SU-DHL-6 (cell line): ENCODE results near the gene POLE.

Experiments
- CTCF ChIP-seq: fragments of 200-600 bp; sonication (generic); IDR thresholded peaks from one replicate; pipeline ENCODE4 v1.5.1; 2017; ENCODE audit warnings: antibody characterized with exemption, mild to moderate bottlenecking, low read length, moderate library complexity; ENCODE audit not compliant: insufficient read depth, poor library complexity, severe bottlenecking
- EZH2phosphoT487 ChIP-seq: fragments of 200-600 bp; sonication (generic), shearing (Covaris generic); conservative IDR thresholded peaks from 2 replicates; pipeline ENCODE4 v1.6.1; 2018; ENCODE audit warnings: mild to moderate bottlenecking, antibody characterized with exemption, low read length, moderate library complexity, mixed read lengths

- no peak for TF ChIP-seq CTCF
- no peak for TF ChIP-seq EZH2phosphoT487
Observed at GRCh38 chr12:132651444-132652100, 35.6 kb downstream of the POLE start.
